ENCODE measurements around the gene ZNRF4.

GRCh38 chr19:5481957-5482356 is 26.7 kb downstream of the ZNRF4 start:
- TF ChIP-seq, protein P1, sequence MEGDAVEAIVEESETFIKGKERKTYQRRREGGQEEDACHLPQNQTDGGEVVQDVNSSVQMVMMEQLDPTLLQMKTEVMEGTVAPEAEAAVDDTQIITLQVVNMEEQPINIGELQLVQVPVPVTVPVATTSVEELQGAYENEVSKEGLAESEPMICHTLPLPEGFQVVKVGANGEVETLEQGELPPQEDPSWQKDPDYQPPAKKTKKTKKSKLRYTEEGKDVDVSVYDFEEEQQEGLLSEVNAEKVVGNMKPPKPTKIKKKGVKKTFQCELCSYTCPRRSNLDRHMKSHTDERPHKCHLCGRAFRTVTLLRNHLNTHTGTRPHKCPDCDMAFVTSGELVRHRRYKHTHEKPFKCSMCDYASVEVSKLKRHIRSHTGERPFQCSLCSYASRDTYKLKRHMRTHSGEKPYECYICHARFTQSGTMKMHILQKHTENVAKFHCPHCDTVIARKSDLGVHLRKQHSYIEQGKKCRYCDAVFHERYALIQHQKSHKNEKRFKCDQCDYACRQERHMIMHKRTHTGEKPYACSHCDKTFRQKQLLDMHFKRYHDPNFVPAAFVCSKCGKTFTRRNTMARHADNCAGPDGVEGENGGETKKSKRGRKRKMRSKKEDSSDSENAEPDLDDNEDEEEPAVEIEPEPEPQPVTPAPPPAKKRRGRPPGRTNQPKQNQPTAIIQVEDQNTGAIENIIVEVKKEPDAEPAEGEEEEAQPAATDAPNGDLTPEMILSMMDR (conservative IDR thresholded peaks at IDR 0.05; ENCODE audit: low read length) = no peak
- TF ChIP-seq EZH2phosphoT487 (IDR thresholded peaks at IDR 0.05; ENCODE audit: borderline replicate concordance) = no peak
